ENCODE data around the gene AMMECR1.

The AMMECR1 gene

GRCh38 chrX:110317061-110317819 lies 645 bp downstream of the AMMECR1 start:
- Histone ChIP-seq H3K4me3 (ENCODE audit: low read depth, low read length) (peak overlapping the region; percentile 77), H3K36me3 (replicated peaks) (no peaks in the 10 kb centered on the region), H3K27ac (peak overlapping the region; percentile 84), H3K27me3 (replicated peaks) (no peaks in the 10 kb centered on the region)
- in situ Hi-C loops (cut with HindIII; ENCODE audit: low pct_ligation_motif_present, low sequenced_read_pairs), result no loop called here
- no peak for TF ChIP-seq CTCF (IDR thresholded peaks at IDR 0.05; ENCODE audit: low read depth, low read length, missing control alignments)
- no peak for DNase-seq

- Histone ChIP-seq H3K36me3 (replicated peaks) (no peaks in the 10 kb centered on the region), H3K27me3 (replicated peaks) (no peaks in the 10 kb centered on the region), H3K27ac (peak overlapping the region; percentile 84), H3K4me3 (ENCODE audit: low read depth, low read length) (peak overlapping the region; percentile 77)
- no peak for TF ChIP-seq CTCF (IDR thresholded peaks at IDR 0.05; ENCODE audit: low read depth, low read length, missing control alignments)
- in situ Hi-C loops (cut with HindIII; ENCODE audit: low pct_ligation_motif_present, low sequenced_read_pairs), result no loop called here
- DNase-seq, result no peak
Measured at GRCh38 chrX:110316351-110317060, 1.4 kb downstream of the AMMECR1 start.

GRCh38 chrX:110315551-110315950 lies 2.3 kb downstream of the AMMECR1 start:
- Histone ChIP-seq H3K27me3 (replicated peaks) (no peaks in the 10 kb centered on the region), H3K4me3 (ENCODE audit: low read depth, low read length) (no peak overlapping the region), H3K27ac (no peak overlapping the region), H3K36me3 (replicated peaks) (no peaks in the 10 kb centered on the region)
- TF ChIP-seq CTCF (IDR thresholded peaks at IDR 0.05; ENCODE audit: low read depth, low read length, missing control alignments), result no peak
- in situ Hi-C loops (cut with HindIII; ENCODE audit: low pct_ligation_motif_present, low sequenced_read_pairs), result no loop called here
- DNase-seq, result no peak

GRCh38 chrX:110311437-110312230 lies 6.3 kb downstream of the AMMECR1 start:
- in situ Hi-C loops (cut with HindIII; ENCODE audit: low pct_ligation_motif_present, low sequenced_read_pairs), result no loop called here
- H3K27ac ChIP-seq, result no peak overlapping the region
- H3K36me3 ChIP-seq (replicated peaks), result no peaks in the 10 kb centered on the region
- no peaks in the 10 kb centered on the region for H3K27me3 ChIP-seq (replicated peaks)
- H3K4me3 ChIP-seq (ENCODE audit: low read depth, low read length), result no peak overlapping the region
- no peak for DNase-seq
- TF ChIP-seq CTCF (IDR thresholded peaks at IDR 0.05; ENCODE audit: low read depth, low read length, missing control alignments), result no peak

GRCh38 chrX:110310896-110311295 lies 7.0 kb downstream of the AMMECR1 start:
- TF ChIP-seq CTCF (IDR thresholded peaks at IDR 0.05; ENCODE audit: low read depth, low read length, missing control alignments), result no peak
- no peaks in the 10 kb centered on the region for H3K27me3 ChIP-seq (replicated peaks)
- no peak for DNase-seq
- in situ Hi-C loops (cut with HindIII; ENCODE audit: low pct_ligation_motif_present, low sequenced_read_pairs), result no loop called here
- H3K27ac ChIP-seq, result no peak overlapping the region
- H3K4me3 ChIP-seq (ENCODE audit: low read depth, low read length), result no peak overlapping the region
- no peaks in the 10 kb centered on the region for H3K36me3 ChIP-seq (replicated peaks)

Measured in brain microvascular endothelial cell (primary cell).